ENCODE data around the gene CD200R1. TPM values are rescaled to one million over a fixed set of nuclear protein-coding genes. Genes with fewer than 3 reads are reported as not detected.

The CD200R1 gene
- total RNA-seq, 1 donor from 2014 or later = 0.18 TPM

DNA sequence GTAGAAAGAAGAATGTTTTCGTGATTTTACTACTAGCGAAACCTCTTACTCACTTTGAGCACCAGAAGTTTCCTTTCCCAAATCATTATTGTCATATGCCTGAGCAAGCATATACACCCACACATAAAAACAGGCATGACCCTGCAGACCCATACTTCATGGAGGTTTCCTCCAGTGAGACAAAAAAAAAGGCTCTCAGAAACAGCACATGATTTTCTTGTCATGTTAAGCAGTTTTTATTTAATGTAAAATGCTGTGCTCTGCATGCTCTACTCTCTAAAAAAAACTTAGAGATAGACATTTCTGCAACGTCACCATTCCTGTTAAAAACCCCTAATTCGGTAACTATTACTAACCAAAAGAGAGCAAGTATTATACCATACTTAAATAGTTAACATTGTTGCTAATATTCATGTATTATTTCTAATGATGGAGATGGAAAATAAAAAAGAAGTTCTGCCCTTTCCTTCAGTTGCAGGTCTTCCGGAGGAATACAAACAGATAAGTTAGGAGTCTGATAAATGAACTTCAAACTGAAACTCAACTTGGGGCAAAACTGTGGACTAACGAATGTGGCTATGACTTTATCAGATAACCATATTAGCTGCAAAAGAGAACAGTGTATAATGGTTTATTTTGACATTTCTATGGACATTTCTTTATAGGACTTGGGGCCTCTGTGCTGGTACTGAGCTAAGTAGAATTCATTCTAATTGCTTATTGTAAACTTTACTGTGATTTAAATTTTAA, 15.9 kb downstream of the CD200R1 start:
- no peaks in the 10 kb centered on the region for H3K27me3 Mint-ChIP-seq (ENCODE audit: unreplicated experiment)
- H3K9me3 Mint-ChIP-seq (ENCODE audit: unreplicated experiment) = no peaks in the 10 kb centered on the region
- H3K4me3 Mint-ChIP-seq (ENCODE audit: unreplicated experiment) = no peak overlapping the region
- DNase-seq (ENCODE audit: low spot score) = no peak
- H3K4me1 Mint-ChIP-seq (ENCODE audit: unreplicated experiment) = no peaks in the 10 kb centered on the region
- H3K36me3 Mint-ChIP-seq (ENCODE audit: low read depth, unreplicated experiment) = peaks cover 7% of the 10 kb centered on the region
- TF ChIP-seq, protein P1, sequence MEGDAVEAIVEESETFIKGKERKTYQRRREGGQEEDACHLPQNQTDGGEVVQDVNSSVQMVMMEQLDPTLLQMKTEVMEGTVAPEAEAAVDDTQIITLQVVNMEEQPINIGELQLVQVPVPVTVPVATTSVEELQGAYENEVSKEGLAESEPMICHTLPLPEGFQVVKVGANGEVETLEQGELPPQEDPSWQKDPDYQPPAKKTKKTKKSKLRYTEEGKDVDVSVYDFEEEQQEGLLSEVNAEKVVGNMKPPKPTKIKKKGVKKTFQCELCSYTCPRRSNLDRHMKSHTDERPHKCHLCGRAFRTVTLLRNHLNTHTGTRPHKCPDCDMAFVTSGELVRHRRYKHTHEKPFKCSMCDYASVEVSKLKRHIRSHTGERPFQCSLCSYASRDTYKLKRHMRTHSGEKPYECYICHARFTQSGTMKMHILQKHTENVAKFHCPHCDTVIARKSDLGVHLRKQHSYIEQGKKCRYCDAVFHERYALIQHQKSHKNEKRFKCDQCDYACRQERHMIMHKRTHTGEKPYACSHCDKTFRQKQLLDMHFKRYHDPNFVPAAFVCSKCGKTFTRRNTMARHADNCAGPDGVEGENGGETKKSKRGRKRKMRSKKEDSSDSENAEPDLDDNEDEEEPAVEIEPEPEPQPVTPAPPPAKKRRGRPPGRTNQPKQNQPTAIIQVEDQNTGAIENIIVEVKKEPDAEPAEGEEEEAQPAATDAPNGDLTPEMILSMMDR (IDR thresholded peaks at IDR 0.05; ENCODE audit: unreplicated experiment) = no peak
- no peak overlapping the region for H3K27ac Mint-ChIP-seq (ENCODE audit: unreplicated experiment)

GRCh38 chr3:112956351-112956750, 18.6 kb downstream of the CD200R1 start:
- Mint-ChIP-seq H3K9me3 (ENCODE audit: unreplicated experiment) (no peaks in the 10 kb centered on the region), H3K4me3 (ENCODE audit: unreplicated experiment) (no peak overlapping the region), H3K27me3 (ENCODE audit: unreplicated experiment) (no peaks in the 10 kb centered on the region), H3K4me1 (ENCODE audit: unreplicated experiment) (no peaks in the 10 kb centered on the region), H3K27ac (ENCODE audit: unreplicated experiment) (no peak overlapping the region), H3K36me3 (ENCODE audit: low read depth, unreplicated experiment) (no peaks in the 10 kb centered on the region)
- TF ChIP-seq, protein P1 (IDR thresholded peaks at IDR 0.05; ENCODE audit: unreplicated experiment) = no peak
- no peak for DNase-seq (ENCODE audit: low spot score)

DNA sequence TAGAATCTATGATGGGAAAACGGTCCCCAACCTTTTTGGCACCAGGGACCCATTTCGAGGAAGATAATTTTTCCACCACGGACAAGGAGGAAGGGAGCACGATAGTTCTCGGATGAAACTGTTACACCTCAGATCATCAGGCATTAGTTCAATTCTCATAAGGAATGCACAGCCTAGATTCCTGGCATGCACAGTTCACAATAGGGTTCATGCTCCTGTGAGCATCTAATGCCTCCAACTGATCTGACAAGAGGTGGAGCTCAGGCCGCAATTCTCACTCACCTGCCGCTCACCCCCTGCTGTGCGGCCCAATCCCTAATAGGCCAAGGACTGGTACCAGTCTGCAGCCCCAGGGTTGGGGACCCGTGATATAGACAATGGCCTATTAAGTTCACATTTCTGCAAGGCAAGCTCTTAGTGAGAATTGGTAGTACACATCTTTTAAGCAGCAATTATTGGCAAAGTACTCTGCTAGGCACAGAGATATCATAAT, 26.5 kb downstream of the CD200R1 start:
- TF ChIP-seq, protein P1 (IDR thresholded peaks at IDR 0.05; ENCODE audit: unreplicated experiment) = no peak
- no peak for DNase-seq (ENCODE audit: low spot score)
- Mint-ChIP-seq H3K36me3 (ENCODE audit: low read depth, unreplicated experiment) (no peaks in the 10 kb centered on the region), H3K9me3 (ENCODE audit: unreplicated experiment) (no peaks in the 10 kb centered on the region), H3K4me1 (ENCODE audit: unreplicated experiment) (no peaks in the 10 kb centered on the region), H3K27me3 (ENCODE audit: unreplicated experiment) (peaks cover 1% of the 10 kb centered on the region), H3K4me3 (ENCODE audit: unreplicated experiment) (no peak overlapping the region), H3K27ac (ENCODE audit: unreplicated experiment) (no peak overlapping the region)

DNA sequence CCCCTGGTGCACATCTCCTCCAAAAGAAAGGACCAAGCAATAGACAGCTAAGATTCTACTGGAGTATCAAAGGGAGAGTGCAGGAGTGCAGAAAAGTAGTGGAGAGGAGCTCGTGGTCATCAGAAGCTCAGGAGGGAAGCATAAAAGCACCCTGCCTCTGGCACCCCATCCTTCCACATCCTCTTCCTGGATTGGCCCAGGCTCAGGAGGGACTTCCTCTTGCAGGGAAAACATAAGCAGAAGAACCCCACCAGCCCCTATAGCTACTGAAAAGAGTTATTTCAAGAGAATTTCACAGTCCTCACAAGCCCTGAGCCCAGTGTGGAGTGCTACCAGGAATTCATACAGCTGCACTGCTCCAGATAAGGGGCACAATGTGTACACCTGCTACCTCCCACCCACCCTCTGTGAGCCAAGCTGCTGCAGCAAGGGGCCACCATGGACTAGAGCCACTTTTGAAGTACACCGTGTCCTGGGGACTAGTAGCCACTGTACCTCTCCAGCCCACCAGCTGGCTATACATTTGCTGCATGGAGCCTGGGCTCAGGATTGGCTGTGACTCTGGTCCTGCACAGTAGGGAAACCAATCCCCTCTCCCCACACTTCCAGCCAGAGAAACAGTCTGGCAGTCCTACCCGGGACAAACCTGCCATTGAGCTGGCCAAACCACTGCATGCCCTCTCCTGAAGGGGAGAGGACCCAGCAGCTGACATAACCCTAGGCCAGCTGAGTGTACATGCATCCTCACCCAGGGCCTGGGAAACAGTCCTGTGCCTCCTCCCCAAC, 43.0 kb downstream of the CD200R1 start:
- H3K4me3 Mint-ChIP-seq (ENCODE audit: unreplicated experiment) = no peak overlapping the region
- H3K27me3 Mint-ChIP-seq (ENCODE audit: unreplicated experiment) = no peaks in the 10 kb centered on the region
- no peaks in the 10 kb centered on the region for H3K36me3 Mint-ChIP-seq (ENCODE audit: low read depth, unreplicated experiment)
- no peaks in the 10 kb centered on the region for H3K9me3 Mint-ChIP-seq (ENCODE audit: unreplicated experiment)
- no peak overlapping the region for H3K27ac Mint-ChIP-seq (ENCODE audit: unreplicated experiment)
- TF ChIP-seq, protein P1 (IDR thresholded peaks at IDR 0.05; ENCODE audit: unreplicated experiment) = no peak
- DNase-seq (ENCODE audit: low spot score) = no peak
- no peaks in the 10 kb centered on the region for H3K4me1 Mint-ChIP-seq (ENCODE audit: unreplicated experiment)

DNA sequence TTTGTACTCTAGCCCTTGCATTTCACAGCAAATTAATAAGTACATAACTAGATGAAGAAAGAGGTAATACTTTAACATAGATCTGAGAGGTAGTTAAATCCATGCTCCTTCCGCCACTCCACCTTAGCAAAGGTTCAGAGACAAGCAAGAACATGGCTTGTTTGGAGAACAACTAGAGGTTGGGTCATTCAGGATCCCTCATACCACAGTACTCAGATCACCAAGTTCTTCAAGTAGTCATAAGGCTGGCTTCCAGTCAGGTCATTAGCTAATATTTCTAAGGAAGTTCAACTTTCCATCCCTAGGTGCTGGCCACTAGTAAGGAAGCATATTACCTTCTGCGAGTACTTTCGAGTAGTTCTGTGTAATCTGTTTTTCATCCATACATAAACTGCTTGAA, 44.1 kb downstream of the CD200R1 start:
- TF ChIP-seq, protein P1 (IDR thresholded peaks at IDR 0.05; ENCODE audit: unreplicated experiment) = no peak
- DNase-seq (ENCODE audit: low spot score) = no peak
- no peak overlapping the region for H3K4me3 Mint-ChIP-seq (ENCODE audit: unreplicated experiment)
- H3K27me3 Mint-ChIP-seq (ENCODE audit: unreplicated experiment) = no peaks in the 10 kb centered on the region
- H3K27ac Mint-ChIP-seq (ENCODE audit: unreplicated experiment) = no peak overlapping the region
- H3K9me3 Mint-ChIP-seq (ENCODE audit: unreplicated experiment) = no peaks in the 10 kb centered on the region
- no peaks in the 10 kb centered on the region for H3K36me3 Mint-ChIP-seq (ENCODE audit: low read depth, unreplicated experiment)
- no peaks in the 10 kb centered on the region for H3K4me1 Mint-ChIP-seq (ENCODE audit: unreplicated experiment)
